Mammary epithelial cell (primary cell): Measurements from ENCODE around the gene PARD3B.

Source experiments
- CTCF ChIP-seq, 2 donors: IDR thresholded peaks in 1 of 2; conservative IDR thresholded peaks in 1 of 2; 2 replicates each; pipeline ENCODE4 v1.5.1; 2011 to 2012; ENCODE audit warnings: inconsistent platforms in 2 of 2, low read length in 2 of 2, mild to moderate bottlenecking in 2 of 2, control low read depth in 1 of 2, low read depth in 1 of 2; ENCODE audit not compliant: insufficient read depth in 1 of 2; ENCODE audit errors: extremely low read depth in 1 of 2
- EZH2 ChIP-seq: IDR thresholded peaks from 2 replicates; pipeline ENCODE4 v1.6.1; 2012; ENCODE audit warnings: low read length, inconsistent platforms, borderline replicate concordance

GRCh38 chr2:204713211-204713610 is 167.9 kb downstream of the PARD3B start:
- TF ChIP-seq EZH2 (no peak), CTCF (conservative IDR thresholded peaks at IDR 0.05 in 1 of 2, IDR thresholded peaks at IDR 0.05 in 1 of 2; ENCODE audit: extremely low read depth in 1 of 2, insufficient read depth in 1 of 2, low read depth in 1 of 2, low read length in 2 of 2) (no peak)
